GM15510 (cell line): ENCODE data around the gene PPP2R5A.

Experiments
- POLR2A ChIP-seq: IDR thresholded peaks from 3 replicates; pipeline ENCODE4 v1.6.1; 2011; ENCODE audit warnings: borderline replicate concordance; ENCODE audit not compliant: insufficient read length; ENCODE audit errors: extremely low read depth

PPP2R5A gene

GRCh38 chr1:212309967-212310366, 24.8 kb downstream of the PPP2R5A start:
- no peak for TF ChIP-seq POLR2A

- no peak for TF ChIP-seq POLR2A
Observed at GRCh38 chr1:212310383-212310782, 25.2 kb downstream of the PPP2R5A start.

- TF ChIP-seq POLR2A = no peak
Observed at GRCh38 chr1:212311836-212312497, 26.8 kb downstream of the PPP2R5A start.

- TF ChIP-seq POLR2A = no peak
Observed at GRCh38 chr1:212313616-212314015, 28.4 kb downstream of the PPP2R5A start.

- TF ChIP-seq POLR2A = no peak
Observed at GRCh38 chr1:212315184-212315583, 30.0 kb downstream of the PPP2R5A start.

GRCh38 chr1:212315907-212316306, 30.7 kb downstream of the PPP2R5A start:
- TF ChIP-seq POLR2A = no peak

- TF ChIP-seq POLR2A = no peak
Observed at GRCh38 chr1:212317916-212318315, 32.7 kb downstream of the PPP2R5A start.

GRCh38 chr1:212323066-212323465, 37.9 kb downstream of the PPP2R5A start:
- no peak for TF ChIP-seq POLR2A

- TF ChIP-seq POLR2A = no peak
Observed at GRCh38 chr1:212326541-212326940, 41.3 kb downstream of the PPP2R5A start.

GRCh38 chr1:212328248-212328647, 43.0 kb downstream of the PPP2R5A start:
- TF ChIP-seq POLR2A = no peak

GRCh38 chr1:212329105-212329504, 43.9 kb downstream of the PPP2R5A start:
- no peak for TF ChIP-seq POLR2A

- no peak for TF ChIP-seq POLR2A
Observed at GRCh38 chr1:212341090-212341489, 55.9 kb downstream of the PPP2R5A start.

- TF ChIP-seq POLR2A = no peak
Observed at GRCh38 chr1:212344905-212345304, 59.7 kb downstream of the PPP2R5A start.

GRCh38 chr1:212346601-212347000, 61.4 kb downstream of the PPP2R5A start:
- TF ChIP-seq POLR2A = no peak

- no peak for TF ChIP-seq POLR2A
Observed at GRCh38 chr1:212351588-212352362, 66.6 kb downstream of the PPP2R5A start.

GRCh38 chr1:212353181-212353580, 68.0 kb downstream of the PPP2R5A start:
- no peak for TF ChIP-seq POLR2A
